ENCODE results near the gene PCDHGA1. TPM values are rescaled to one million over a fixed set of nuclear protein-coding genes. Genes with fewer than 3 reads are reported as not detected.

Gene PCDHGA1
- total and polyA plus RNA-seq, 2 donors (not counting 1 experiment from before 2014, with no cell fraction given), result 0.06 to 0.64 TPM

DNA sequence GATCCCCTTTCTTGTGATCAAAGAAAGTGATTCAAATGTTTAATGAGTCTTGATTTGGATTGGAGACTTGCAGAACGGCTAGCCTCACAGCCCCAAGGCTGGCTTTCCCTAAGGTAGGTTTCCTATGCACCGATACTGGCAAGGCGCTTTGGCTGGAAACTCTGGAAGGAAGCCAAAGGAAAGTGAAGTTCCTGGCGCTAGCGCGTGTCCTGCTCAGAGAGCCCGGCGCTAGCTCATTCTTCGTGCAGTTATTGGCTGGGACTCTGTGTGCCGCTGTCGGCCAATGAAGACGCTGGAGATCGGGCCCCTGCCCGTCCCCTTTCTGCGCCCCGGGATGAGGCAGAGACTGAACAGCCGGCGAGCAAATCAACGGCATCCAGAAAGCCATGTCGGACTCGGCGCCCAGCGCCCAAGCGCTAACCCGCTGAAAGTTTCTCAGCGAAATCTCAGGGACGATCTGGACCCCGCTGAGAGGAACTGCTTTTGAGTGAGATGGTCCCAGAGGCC lies 145.4 kb downstream of the PCDHGA1 start, which contains the start of gene PCDHGC3:
TSS of gene PCDHGC3 (plus strand) at position 342 of the 507 bp plus-strand sequence. CDS start at position 493, 151 bp downstream.
- peaks cover 36% of the 10 kb centered on the region for H3K27me3 Mint-ChIP-seq
- CTCF ChIA-PET, result interaction anchor here (0.6 to 5.0 kb wide), 20 partner anchors 9 to 142 kb away, joined by 3 to 65 read pairs (median 6); partner anchors contain the start of genes DIAPH1, PCDHGA10, PCDHGA11 and PCDHGA12
- Histone ChIP-seq H3K9me3 (ENCODE audit: control extremely low read depth in 1 of 3, control insufficient read depth in 2 of 3, insufficient read depth in 1 of 3, low read length in 2 of 3) (peaks cover 0 to 13% (median 0%) of the 10 kb centered on the region in 3 donors), H3K9ac (ENCODE audit: low read length) (peak within 1 kb of the TSS; percentile 60), H2AFZ (ENCODE audit: insufficient read depth, low read depth, low read length, poor library complexity, severe bottlenecking) (peak within 1 kb of the TSS; percentile 66), H3K79me2 (ENCODE audit: control insufficient read depth, insufficient read depth, low read length) (no peaks in the 10 kb centered on the region), H4K20me1 (ENCODE audit: control insufficient read depth, insufficient read depth, low read length, poor library complexity, severe bottlenecking) (no peaks in the 10 kb centered on the region), H3K27ac (ENCODE audit: low read length in 2 of 2) (no peak within 1 kb of the TSS), H3K36me3 (replicated peaks in 1 of 2; ENCODE audit: control extremely low read depth in 1 of 2, control insufficient read depth in 1 of 2, extremely low read depth in 1 of 2, insufficient read depth in 2 of 2, low read length in 1 of 2) (no peaks in the 10 kb centered on the region), H3K27me3 (replicated peaks in 1 of 4; ENCODE audit: control extremely low read depth in 1 of 4, control insufficient read depth in 3 of 4, insufficient read depth in 4 of 4, low read length in 3 of 4) (peaks cover 0 to 47% (median 30%) of the 10 kb centered on the region in 4 experiments), H3K4me1 (ENCODE audit: control insufficient read depth in 2 of 2, insufficient read depth in 2 of 2, low read length in 2 of 2) (peaks cover 23 to 32% of the 10 kb centered on the region in 2 donors), H3K4me3 (ENCODE audit: control extremely low read depth in 1 of 5, extremely low read depth in 1 of 5, insufficient read depth in 1 of 5, low read depth in 2 of 5, low read length in 4 of 5) (peak within 1 kb of the TSS; percentile 35 to 64 (median 49)), H3K4me2 (replicated peaks; ENCODE audit: low read depth, low read length, poor library complexity, severe bottlenecking) (peak within 1 kb of the TSS; percentile 76)
- H3K9me3 Mint-ChIP-seq (ENCODE audit: insufficient read depth), result no peaks in the 10 kb centered on the region
- ATAC-seq (ENCODE audit: low read depth) (peak; percentile 95), DNase-seq (peak; percentile 65)
- TF ChIP-seq EZH2 (IDR thresholded peaks at IDR 0.05; ENCODE audit: borderline replicate concordance, insufficient read depth, low read depth, low read length, poor library complexity, severe bottlenecking), result no peak
- TF ChIP-seq, protein P1, sequence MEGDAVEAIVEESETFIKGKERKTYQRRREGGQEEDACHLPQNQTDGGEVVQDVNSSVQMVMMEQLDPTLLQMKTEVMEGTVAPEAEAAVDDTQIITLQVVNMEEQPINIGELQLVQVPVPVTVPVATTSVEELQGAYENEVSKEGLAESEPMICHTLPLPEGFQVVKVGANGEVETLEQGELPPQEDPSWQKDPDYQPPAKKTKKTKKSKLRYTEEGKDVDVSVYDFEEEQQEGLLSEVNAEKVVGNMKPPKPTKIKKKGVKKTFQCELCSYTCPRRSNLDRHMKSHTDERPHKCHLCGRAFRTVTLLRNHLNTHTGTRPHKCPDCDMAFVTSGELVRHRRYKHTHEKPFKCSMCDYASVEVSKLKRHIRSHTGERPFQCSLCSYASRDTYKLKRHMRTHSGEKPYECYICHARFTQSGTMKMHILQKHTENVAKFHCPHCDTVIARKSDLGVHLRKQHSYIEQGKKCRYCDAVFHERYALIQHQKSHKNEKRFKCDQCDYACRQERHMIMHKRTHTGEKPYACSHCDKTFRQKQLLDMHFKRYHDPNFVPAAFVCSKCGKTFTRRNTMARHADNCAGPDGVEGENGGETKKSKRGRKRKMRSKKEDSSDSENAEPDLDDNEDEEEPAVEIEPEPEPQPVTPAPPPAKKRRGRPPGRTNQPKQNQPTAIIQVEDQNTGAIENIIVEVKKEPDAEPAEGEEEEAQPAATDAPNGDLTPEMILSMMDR (IDR thresholded peaks at IDR 0.05), result no peak
- peak within 1 kb of the TSS; percentile 47 for H3K27ac Mint-ChIP-seq
- H3K4me1 Mint-ChIP-seq, result peaks cover 29% of the 10 kb centered on the region
- POLR2A ChIA-PET, result no interaction called here
- intact Hi-C loops (cut with micrococcal nuclease), result loop anchor here (1.0 to 2.0 kb wide), 2 partner anchors 35 to 49 kb away; no protein-coding TSS in a partner anchor
- WGBS (ENCODE audit: insufficient coverage), result under 1% methylated on average over 28 of the region's 28 CpGs
- H3K4me3 Mint-ChIP-seq, result peak within 1 kb of the TSS; percentile 95
